Naive thymus-derived CD8-positive, alpha-beta T cell (primary cell): ENCODE results near the gene CEP120. TPM values are rescaled to one million over a fixed set of nuclear protein-coding genes. Genes with fewer than 3 reads are reported as not detected.
A peak's percentile ranks its signal among the peaks of the same experiment; 100 is the strongest.

Experiments
- ATAC-seq, 2 donors: fragments of 150-1000 bp; cut with Tn5 transposase in 1 of 2; sonication (Bioruptor Pico), chemical (Tn5 transposase) in 1 of 2; 1 replicate in 1 of 2; 2 replicates in 1 of 2; pipeline ENCODE4 v1.10.0; 2021; ENCODE audit warnings: mild to moderate bottlenecking in 2 of 2, moderate library complexity in 2 of 2
- POLR2A ChIA-PET: fragments of 350-600 bp; sonication (Branson Sonifier 250); formaldehyde crosslinking; loops from one replicate; lab custom pipeline; 2021; ENCODE audit warnings: antibody characterized with exemption; lab: Charles Lee
- DNase-seq, 10 donors: peaks; one replicate each; pipeline versions ENCODE4 v3.0.0 to v3.0.0-alpha.2; 2020 to 2022
- H3K27ac Mint-ChIP-seq, 10 donors: one replicate each; pipeline ENCODE4 v1.8.0; 2020 to 2022; ENCODE audit warnings: mild to moderate bottlenecking in 10 of 10, mixed read lengths in 10 of 10, moderate library complexity in 4 of 10, inconsistent platforms in 1 of 10
- H3K27me3 Mint-ChIP-seq, 5 donors: one replicate each; pipeline ENCODE4 v1.8.0; 2021 to 2022; ENCODE audit warnings: mixed read lengths in 5 of 5
- H3K36me3 Mint-ChIP-seq, 3 donors: one replicate each; pipeline ENCODE4 v1.8.0; 2020 to 2022; ENCODE audit warnings: mixed read lengths in 3 of 3, mild to moderate bottlenecking in 2 of 3, inconsistent platforms in 1 of 3
- H3K4me1 Mint-ChIP-seq, 4 donors: one replicate each; pipeline ENCODE4 v1.8.0; 2021 to 2022; ENCODE audit warnings: mixed read lengths in 4 of 4
- H3K4me3 Mint-ChIP-seq, 10 donors: one replicate each; pipeline ENCODE4 v1.8.0; 2020 to 2022; ENCODE audit warnings: mild to moderate bottlenecking in 10 of 10, mixed read lengths in 10 of 10, moderate library complexity in 6 of 10, inconsistent platforms in 1 of 10
- H3K9me3 Mint-ChIP-seq, 9 donors: one replicate each; pipeline ENCODE4 v1.8.0; 2020 to 2022; ENCODE audit warnings: mixed read lengths in 9 of 9, mild to moderate bottlenecking in 3 of 9, inconsistent platforms in 1 of 9, moderate library complexity in 1 of 9
- polyA plus RNA-seq, 3 donors: library from polyadenylated mRNA; unstranded; fragments of 300-500 nt; fragmentation: Illumina TruSeq; gene quantifications; one replicate each; pipeline ENCODE4 v1.2.3, GENCODE V29; 2021
- total RNA-seq, 8 experiments: library from RNA in 2 of 8; stranded (reverse) in 2 of 8; gene quantifications; one replicate each; pipeline ENCODE4 v1.2.3 and lab custom pipeline; 2021 to 2026

Gene CEP120
- total and polyA plus RNA-seq, 5 experiments from 2014 or later: 13.8 to 70.6 (median 25.9) TPM

DNA sequence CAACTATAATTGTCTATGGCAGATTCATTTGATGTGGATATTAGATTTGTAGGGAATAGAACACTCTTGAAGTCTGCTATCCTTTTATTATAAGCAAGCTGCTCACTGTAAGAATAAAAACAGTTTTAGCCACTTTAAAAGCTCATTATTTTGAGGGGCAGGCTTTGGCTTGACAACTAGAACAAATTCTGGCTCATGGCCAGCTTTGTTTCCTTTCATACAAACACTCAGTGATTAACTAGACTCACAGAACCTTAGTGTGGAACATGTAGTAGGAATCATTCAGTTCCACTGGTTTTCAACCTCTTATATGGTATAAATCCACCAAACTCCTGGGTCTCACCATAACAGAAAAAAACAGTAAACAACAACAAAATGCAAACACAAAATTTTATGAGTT lies 27.4 kb upstream of the CEP120 start:
- H3K4me1 Mint-ChIP-seq: no peaks in the 10 kb centered on the region
- peaks cover 2 to 7% (median 5%) of the 10 kb centered on the region in 5 donors for H3K27me3 Mint-ChIP-seq
- no peak for ATAC-seq
- H3K4me3 Mint-ChIP-seq: no peak overlapping the region
- H3K27ac Mint-ChIP-seq: no peak overlapping the region
- H3K36me3 Mint-ChIP-seq: no peaks in the 10 kb centered on the region
- POLR2A ChIA-PET: no interaction called here
- no peaks in the 10 kb centered on the region for H3K9me3 Mint-ChIP-seq
- no peak for DNase-seq

DNA sequence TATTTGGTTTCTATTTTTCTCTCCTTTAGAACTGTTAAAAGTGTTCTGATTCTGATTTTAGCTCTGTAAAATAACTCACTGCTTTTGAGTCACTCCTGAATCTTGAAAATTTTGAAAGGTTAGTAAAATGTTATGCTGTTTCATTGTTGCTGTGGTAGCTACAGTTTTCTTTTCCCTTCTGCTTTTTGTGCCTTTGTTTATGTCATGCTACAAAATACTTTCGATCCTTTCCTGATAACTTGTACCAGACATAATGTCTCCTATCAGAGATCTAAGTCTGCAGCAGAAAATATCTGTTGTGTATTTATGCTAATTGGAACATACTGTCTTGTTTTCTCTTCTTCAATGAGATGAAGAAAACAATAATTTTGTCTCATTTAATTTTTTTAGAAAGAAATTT lies 26.9 kb upstream of the CEP120 start:
- Mint-ChIP-seq H3K4me3 (no peak overlapping the region), H3K36me3 (no peaks in the 10 kb centered on the region), H3K27me3 (peaks cover 2 to 7% (median 6%) of the 10 kb centered on the region in 5 donors), H3K27ac (no peak overlapping the region), H3K4me1 (no peaks in the 10 kb centered on the region), H3K9me3 (no peaks in the 10 kb centered on the region)
- no peak for DNase-seq
- ATAC-seq: no peak
- POLR2A ChIA-PET: no interaction called here

DNA sequence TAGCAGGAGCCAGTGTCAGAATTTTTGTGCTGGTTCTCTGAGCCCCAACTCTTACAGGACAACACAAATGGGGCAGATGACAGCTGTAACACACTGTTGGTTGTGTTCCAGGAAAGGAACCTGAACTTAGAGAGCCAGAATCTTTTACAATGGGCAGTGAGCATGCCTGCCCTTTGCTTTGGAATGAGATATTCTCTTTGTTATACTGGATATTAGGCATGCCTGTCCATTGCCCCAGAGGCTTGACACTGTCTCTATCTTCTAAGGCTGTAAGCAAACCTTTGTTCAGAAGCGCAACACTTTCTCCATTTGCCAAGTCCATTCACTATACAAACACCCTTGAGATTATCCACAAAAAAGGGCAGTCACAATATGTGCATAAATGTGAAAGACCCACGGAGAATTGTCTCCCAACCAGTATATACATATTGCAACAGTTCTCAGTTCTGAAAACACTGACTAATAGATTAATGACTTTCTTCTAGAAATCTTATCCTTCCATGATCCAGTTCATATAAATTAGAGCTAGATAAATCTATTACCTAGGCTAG lies 26.3 kb upstream of the CEP120 start:
- Mint-ChIP-seq H3K36me3 (no peaks in the 10 kb centered on the region), H3K9me3 (no peaks in the 10 kb centered on the region), H3K27ac (no peak overlapping the region), H3K4me1 (no peaks in the 10 kb centered on the region), H3K27me3 (peaks cover 5 to 7% (median 6%) of the 10 kb centered on the region in 5 donors), H3K4me3 (no peak overlapping the region)
- POLR2A ChIA-PET: no interaction called here
- no peak for DNase-seq
- no peak for ATAC-seq

DNA sequence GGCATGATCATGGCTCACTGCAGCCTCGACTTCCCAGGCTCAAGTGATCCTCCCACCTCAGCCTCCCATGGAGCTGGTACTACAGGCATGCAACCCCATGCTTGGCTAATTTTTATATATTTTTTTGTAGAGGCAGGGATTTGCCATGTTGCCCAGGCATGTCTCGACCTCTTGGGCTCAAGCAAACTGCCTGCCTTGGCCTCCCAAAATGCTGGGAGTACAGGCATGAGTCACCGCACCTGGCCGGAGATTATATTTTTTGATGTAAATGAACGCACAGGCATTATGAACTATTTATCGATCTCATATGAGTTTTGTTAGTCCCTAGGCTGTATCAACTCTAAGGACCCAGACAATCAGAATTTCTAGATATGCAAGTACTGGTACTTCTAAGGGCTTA lies 25.5 kb upstream of the CEP120 start:
- ATAC-seq (no peak), DNase-seq (no peak)
- POLR2A ChIA-PET: no interaction called here
- H3K4me1 Mint-ChIP-seq: no peaks in the 10 kb centered on the region
- H3K36me3 Mint-ChIP-seq: no peaks in the 10 kb centered on the region
- no peaks in the 10 kb centered on the region for H3K9me3 Mint-ChIP-seq
- no peak overlapping the region for H3K27ac Mint-ChIP-seq
- no peak overlapping the region for H3K4me3 Mint-ChIP-seq
- peaks cover under 1 to 7% (median 6%) of the 10 kb centered on the region in 5 donors for H3K27me3 Mint-ChIP-seq

DNA sequence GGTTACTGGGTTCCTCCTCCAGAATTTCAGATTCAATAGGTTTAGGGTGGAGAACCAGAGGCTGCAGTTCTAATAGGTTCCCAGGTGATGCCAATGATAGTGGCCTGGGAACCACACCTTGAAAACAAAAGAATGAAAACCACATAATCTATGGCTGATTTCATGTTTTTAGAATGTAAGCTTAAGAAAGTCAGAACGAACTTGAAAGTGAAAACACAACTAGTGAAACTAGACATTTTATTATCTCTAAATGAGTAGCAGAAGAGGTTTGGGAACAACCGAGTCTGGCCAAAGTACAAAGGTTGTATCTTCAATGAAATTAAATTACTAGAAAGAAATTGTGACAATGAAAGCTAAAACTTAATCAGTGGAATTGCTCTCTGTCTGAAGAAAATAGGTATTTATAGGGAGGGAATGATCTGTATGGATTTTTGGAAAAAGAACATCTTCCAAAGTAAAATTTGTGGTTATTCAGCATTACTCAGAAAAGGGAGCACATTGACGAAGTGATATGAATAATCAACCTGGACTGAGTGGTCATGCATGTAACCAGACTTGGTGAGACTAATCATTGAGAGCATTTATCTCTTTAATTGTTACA lies 24.9 kb upstream of the CEP120 start:
- H3K36me3 Mint-ChIP-seq: no peaks in the 10 kb centered on the region
- ATAC-seq (no peak), DNase-seq (no peak)
- no peaks in the 10 kb centered on the region for H3K9me3 Mint-ChIP-seq
- POLR2A ChIA-PET: no interaction called here
- H3K4me3 Mint-ChIP-seq: no peak overlapping the region
- peaks cover 0 to 7% (median 6%) of the 10 kb centered on the region in 5 donors for H3K27me3 Mint-ChIP-seq
- no peaks in the 10 kb centered on the region for H3K4me1 Mint-ChIP-seq
- peak overlapping the region in 1 of 10 donors; percentile 16 for H3K27ac Mint-ChIP-seq

DNA sequence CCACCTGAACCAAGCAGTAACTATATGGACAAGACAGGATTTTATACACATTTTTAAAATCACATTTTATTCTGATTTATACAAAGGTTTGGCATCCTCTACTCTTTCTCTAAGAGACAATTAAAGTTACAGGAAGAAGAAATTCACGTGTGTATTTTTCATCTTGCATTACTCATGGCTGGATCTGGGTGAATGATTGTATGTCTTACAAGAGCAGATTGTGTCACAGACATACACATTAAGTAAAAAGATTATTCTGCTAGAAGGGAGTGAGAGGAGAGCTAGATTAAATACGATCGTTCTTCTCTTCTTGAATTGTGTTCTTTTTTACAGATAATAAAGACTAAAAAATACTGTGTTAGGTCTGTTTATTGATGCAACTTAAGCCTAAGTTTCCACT lies 20.8 kb upstream of the CEP120 start:
- DNase-seq (no peak), ATAC-seq (no peak)
- H3K36me3 Mint-ChIP-seq: no peaks in the 10 kb centered on the region
- POLR2A ChIA-PET: no interaction called here
- no peak overlapping the region for H3K4me3 Mint-ChIP-seq
- H3K4me1 Mint-ChIP-seq: no peaks in the 10 kb centered on the region
- no peaks in the 10 kb centered on the region for H3K9me3 Mint-ChIP-seq
- peaks cover 0 to 7% (median 6%) of the 10 kb centered on the region in 5 donors for H3K27me3 Mint-ChIP-seq
- H3K27ac Mint-ChIP-seq: no peak overlapping the region

DNA sequence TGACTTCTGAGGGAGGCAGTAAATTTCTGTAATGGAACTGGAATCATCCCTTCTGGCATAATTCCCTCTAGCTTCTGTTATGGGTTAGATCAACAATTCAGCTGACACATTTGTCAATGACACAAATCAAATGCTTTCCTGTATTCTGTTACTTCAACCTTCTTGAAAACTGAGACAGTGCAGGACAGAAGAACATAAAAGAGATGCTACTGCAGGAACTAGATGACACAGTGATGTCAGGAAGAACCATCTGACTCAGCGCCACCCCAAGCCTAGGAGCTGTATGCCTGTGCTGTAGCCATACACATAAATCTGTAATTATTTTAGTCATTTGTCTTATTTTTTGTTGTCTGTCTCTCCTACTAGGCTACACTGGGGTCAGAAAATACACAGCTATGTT lies 18.2 kb upstream of the CEP120 start:
- peaks cover 0 to 8% (median 6%) of the 10 kb centered on the region in 5 donors for H3K27me3 Mint-ChIP-seq
- no peak overlapping the region for H3K4me3 Mint-ChIP-seq
- DNase-seq (no peak), ATAC-seq (no peak)
- no peaks in the 10 kb centered on the region for H3K9me3 Mint-ChIP-seq
- H3K36me3 Mint-ChIP-seq: no peaks in the 10 kb centered on the region
- no peak overlapping the region for H3K27ac Mint-ChIP-seq
- POLR2A ChIA-PET: interaction anchor here (1.0 kb wide), 1 partner anchor 18 kb away, joined by 3 read pairs; the partner anchor contains the start of gene CEP120
- no peaks in the 10 kb centered on the region for H3K4me1 Mint-ChIP-seq

DNA sequence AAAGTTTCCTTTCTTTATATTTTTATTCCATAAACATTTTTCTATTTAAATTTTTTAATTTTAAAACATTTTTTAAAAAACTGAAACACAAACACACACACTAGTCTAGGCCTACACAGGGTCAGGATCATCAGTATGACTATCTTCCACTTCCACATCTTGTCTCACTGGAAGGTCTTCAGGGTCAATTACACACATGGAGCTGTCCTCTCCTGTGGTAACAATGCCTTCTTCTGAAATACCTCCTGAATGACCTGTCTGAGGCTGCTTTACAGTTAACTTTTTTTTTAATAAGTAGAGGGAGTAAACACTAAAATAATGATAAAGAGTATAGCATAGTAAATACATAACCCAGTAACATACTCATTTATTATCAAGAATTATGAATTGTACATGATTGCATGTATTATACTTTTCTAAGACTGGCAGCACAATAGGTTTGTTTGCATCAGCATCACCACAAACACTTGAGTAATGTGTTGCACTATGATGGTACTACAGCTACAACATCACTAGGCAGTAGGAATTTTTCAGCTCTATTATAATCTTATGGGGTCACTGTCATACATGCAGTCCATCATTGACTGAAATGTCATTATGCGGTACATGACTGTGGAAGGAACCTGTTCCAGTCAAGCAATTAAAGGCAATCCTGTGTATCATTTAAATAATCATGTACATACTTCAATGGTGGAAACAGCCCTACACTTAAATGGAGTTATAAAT lies 17.4 kb upstream of the CEP120 start:
- POLR2A ChIA-PET: no interaction called here
- ATAC-seq (no peak), DNase-seq (no peak)
- no peaks in the 10 kb centered on the region for H3K9me3 Mint-ChIP-seq
- H3K27me3 Mint-ChIP-seq: peaks cover 0 to 8% (median under 1%) of the 10 kb centered on the region in 5 donors
- H3K36me3 Mint-ChIP-seq: no peaks in the 10 kb centered on the region
- no peak overlapping the region for H3K4me3 Mint-ChIP-seq
- no peak overlapping the region for H3K27ac Mint-ChIP-seq
- H3K4me1 Mint-ChIP-seq: no peaks in the 10 kb centered on the region

DNA sequence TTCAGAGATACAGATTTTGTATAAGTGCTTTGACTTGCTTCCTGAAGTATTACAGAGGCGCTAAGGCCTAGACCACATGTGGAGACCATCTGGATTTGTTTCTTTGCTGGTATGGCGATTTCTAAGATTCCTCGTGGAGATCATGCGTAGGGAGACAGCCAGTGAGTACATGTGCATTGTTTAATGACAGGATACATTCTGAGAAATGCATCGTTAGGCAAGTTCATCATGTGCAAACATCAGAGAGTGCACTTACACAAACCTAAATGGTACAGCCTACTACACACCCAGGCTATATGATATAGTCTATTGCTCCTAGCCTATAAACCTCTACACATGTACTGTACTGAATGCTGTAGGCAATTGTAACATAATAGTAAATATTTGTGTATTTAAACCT lies 16.5 kb upstream of the CEP120 start:
- H3K9me3 Mint-ChIP-seq: no peaks in the 10 kb centered on the region
- DNase-seq: no peak
- no peaks in the 10 kb centered on the region for H3K4me1 Mint-ChIP-seq
- no peak overlapping the region for H3K4me3 Mint-ChIP-seq
- POLR2A ChIA-PET: no interaction called here
- H3K27ac Mint-ChIP-seq: no peak overlapping the region
- H3K36me3 Mint-ChIP-seq: no peaks in the 10 kb centered on the region
- peaks cover 0 to 7% (median 2%) of the 10 kb centered on the region in 5 donors for H3K27me3 Mint-ChIP-seq
- no peak for ATAC-seq

DNA sequence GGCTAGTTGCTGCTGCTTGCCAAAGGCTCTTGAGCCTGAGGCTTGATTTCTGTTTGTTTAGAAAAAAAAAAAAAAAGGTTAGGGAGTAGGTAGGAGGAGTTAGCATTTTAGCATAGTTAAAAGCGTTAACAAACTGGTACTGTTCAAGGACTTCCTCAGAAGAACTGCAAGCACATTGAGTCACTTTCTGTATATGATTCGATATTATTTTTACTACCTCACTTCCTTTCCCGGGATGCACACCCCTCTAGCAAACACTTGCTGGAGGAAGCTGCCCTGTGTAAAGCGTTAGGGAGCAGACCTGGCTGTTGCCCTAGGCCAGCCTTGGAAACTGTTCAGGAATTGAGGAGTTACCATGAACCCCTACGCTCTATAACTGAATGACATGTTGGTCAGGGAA lies 15.7 kb upstream of the CEP120 start:
- Mint-ChIP-seq H3K27me3 (peaks cover 0 to 4% (median 2%) of the 10 kb centered on the region in 5 donors), H3K36me3 (no peaks in the 10 kb centered on the region), H3K9me3 (no peaks in the 10 kb centered on the region), H3K27ac (no peak overlapping the region), H3K4me1 (no peaks in the 10 kb centered on the region), H3K4me3 (no peak overlapping the region)
- DNase-seq (no peak), ATAC-seq (no peak)
- POLR2A ChIA-PET: no interaction called here

DNA sequence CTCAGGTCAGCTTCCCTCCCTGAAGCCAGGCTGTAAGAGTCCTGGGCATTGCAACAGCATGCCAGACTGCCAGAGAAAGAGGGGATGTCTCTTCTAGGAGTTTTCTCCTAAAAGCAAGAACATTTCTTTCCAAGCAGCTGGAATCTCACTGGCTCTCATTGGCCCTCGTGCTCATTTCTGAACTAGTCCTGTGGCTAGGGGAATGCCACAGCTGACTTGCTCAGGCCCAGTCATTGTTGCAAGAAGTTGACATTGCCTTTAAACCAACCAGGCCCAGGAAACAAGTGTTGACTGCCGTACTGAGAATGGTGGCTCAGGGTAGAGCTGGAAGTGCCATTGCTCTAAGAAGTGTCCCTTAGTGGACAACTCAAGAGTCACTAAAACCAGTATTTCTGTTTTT lies 15.0 kb upstream of the CEP120 start:
- H3K36me3 Mint-ChIP-seq: no peaks in the 10 kb centered on the region
- no peaks in the 10 kb centered on the region for H3K4me1 Mint-ChIP-seq
- ATAC-seq (no peak), DNase-seq (no peak)
- no peaks in the 10 kb centered on the region for H3K9me3 Mint-ChIP-seq
- H3K27ac Mint-ChIP-seq: no peak overlapping the region
- peaks cover 0 to 4% (median 2%) of the 10 kb centered on the region in 5 donors for H3K27me3 Mint-ChIP-seq
- H3K4me3 Mint-ChIP-seq: no peak overlapping the region
- POLR2A ChIA-PET: interaction anchor here (0.8 kb wide), 1 partner anchor 11 kb away, joined by 3 read pairs; no protein-coding TSS in a partner anchor

DNA sequence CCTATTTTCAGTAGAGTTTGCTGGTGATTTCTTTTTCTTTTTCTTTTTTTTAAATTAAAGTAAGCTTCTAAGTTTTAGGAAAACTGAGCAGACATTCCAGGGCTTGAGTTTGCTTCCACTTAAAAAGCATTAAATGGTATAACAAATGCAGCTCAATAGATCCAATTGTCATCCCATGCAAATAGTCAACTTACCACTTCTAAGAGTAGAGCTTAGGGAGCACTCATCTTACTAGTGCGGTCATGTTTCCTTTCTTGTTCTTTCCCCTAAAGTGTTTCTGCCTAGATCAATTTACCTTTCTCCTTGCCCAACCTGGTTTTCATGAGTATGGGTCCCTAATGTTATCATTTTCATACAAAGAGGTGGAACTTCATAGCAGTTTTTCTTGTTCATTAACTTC lies 13.0 kb upstream of the CEP120 start:
- peaks cover 2 to 10% (median 4%) of the 10 kb centered on the region in 5 donors for H3K27me3 Mint-ChIP-seq
- ATAC-seq (no peak), DNase-seq (no peak)
- no peaks in the 10 kb centered on the region for H3K4me1 Mint-ChIP-seq
- POLR2A ChIA-PET: no interaction called here
- H3K36me3 Mint-ChIP-seq: no peaks in the 10 kb centered on the region
- H3K4me3 Mint-ChIP-seq: no peak overlapping the region
- H3K27ac Mint-ChIP-seq: no peak overlapping the region
- H3K9me3 Mint-ChIP-seq: no peaks in the 10 kb centered on the region

DNA sequence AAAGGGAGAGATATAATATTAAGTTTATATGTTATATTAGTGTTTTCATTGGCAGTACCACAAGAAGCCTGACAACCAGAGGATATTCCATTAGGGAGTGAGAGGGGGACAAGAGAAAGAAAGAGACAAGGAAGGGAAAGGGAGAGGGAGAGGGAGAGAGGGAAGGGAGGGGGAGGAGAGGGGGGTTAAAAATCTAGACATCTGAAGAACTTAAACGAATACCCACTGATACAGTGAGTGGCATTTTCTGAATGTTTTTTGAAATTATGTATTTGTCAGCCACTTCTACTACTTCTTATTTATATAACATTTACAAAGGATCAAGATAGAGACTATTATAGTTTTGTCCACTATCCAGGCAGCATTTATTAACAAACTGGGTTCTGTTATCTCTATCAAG lies 11.6 kb upstream of the CEP120 start:
- Mint-ChIP-seq H3K27me3 (peaks cover 2 to 10% (median 4%) of the 10 kb centered on the region in 5 donors), H3K27ac (no peak overlapping the region), H3K4me1 (no peaks in the 10 kb centered on the region), H3K36me3 (no peaks in the 10 kb centered on the region), H3K4me3 (no peak overlapping the region), H3K9me3 (no peaks in the 10 kb centered on the region)
- DNase-seq: no peak
- POLR2A ChIA-PET: no interaction called here
- ATAC-seq: no peak
